HG02623 (cell line): ENCODE data around the gene SLC22A1.
"Not testable (repeated sequence)": the region's sequence is repeated elsewhere in the genome, so short reads cannot be mapped to it uniquely, and the experiment has no call there.

Experiments used
- ATAC-seq: cut with Tn5 transposase; IDR thresholded peaks from one replicate; pipeline ENCODE4 v1.9.1; 2021; ENCODE audit warnings: moderate library complexity; ENCODE audit not compliant: unreplicated experiment

SLC22A1 gene

GRCh38 chr6:160093061-160093460 lies 28.6 kb upstream of the SLC22A1 start:
- ATAC-seq: no peak

GRCh38 chr6:160093946-160094345 lies 27.7 kb upstream of the SLC22A1 start:
- ATAC-seq: no peak

- no peak for ATAC-seq
Observed at GRCh38 chr6:160095146-160095845, 26.3 kb upstream of the SLC22A1 start.

GRCh38 chr6:160101277-160102205 lies 20.1 kb upstream of the SLC22A1 start:
- ATAC-seq: no peak

GRCh38 chr6:160102399-160102798 lies 19.2 kb upstream of the SLC22A1 start:
- ATAC-seq: no peak

GRCh38 chr6:160102956-160103824 lies 18.4 kb upstream of the SLC22A1 start:
- ATAC-seq: no peak

GRCh38 chr6:160103825-160104100 lies 17.9 kb upstream of the SLC22A1 start:
- ATAC-seq: no peak

GRCh38 chr6:160104821-160105517 lies 16.6 kb upstream of the SLC22A1 start:
- no peak for ATAC-seq

- no peak for ATAC-seq
Observed at GRCh38 chr6:160106010-160106409, 15.6 kb upstream of the SLC22A1 start.

GRCh38 chr6:160106701-160107100 lies 14.9 kb upstream of the SLC22A1 start:
- ATAC-seq: no peak

- no peak for ATAC-seq
Observed at GRCh38 chr6:160108077-160108476, 13.5 kb upstream of the SLC22A1 start.

- ATAC-seq: no peak
Observed at GRCh38 chr6:160110586-160111123, 11.0 kb upstream of the SLC22A1 start.

GRCh38 chr6:160111806-160112205 lies 9.8 kb upstream of the SLC22A1 start:
- ATAC-seq: no peak

- no peak for ATAC-seq
Observed at GRCh38 chr6:160112628-160113299, 8.9 kb upstream of the SLC22A1 start.

- not testable (repeated sequence) for ATAC-seq
Observed at GRCh38 chr6:160114536-160114935, 7.1 kb upstream of the SLC22A1 start.

GRCh38 chr6:160115421-160115820 lies 6.2 kb upstream of the SLC22A1 start:
- no peak for ATAC-seq

- ATAC-seq: no peak
Observed at GRCh38 chr6:160116411-160116810, 5.2 kb upstream of the SLC22A1 start.

- no peak for ATAC-seq
Observed at GRCh38 chr6:160117137-160117536, 4.5 kb upstream of the SLC22A1 start.

GRCh38 chr6:160118620-160119229 lies 2.9 kb upstream of the SLC22A1 start:
- ATAC-seq: no peak

- no peak for ATAC-seq
Observed at GRCh38 chr6:160120087-160120486, 1.5 kb upstream of the SLC22A1 start.
